Hepatocyte (in vitro differentiated cells): ENCODE data around the gene TCEA3.

Experiments
- CTCF ChIP-seq: fragments of 200-600 bp; sonication (generic); IDR thresholded peaks from 2 replicates; pipeline ENCODE4 v1.5.1; 2016; ENCODE audit warnings: antibody characterized with exemption, mild to moderate bottlenecking; ENCODE audit not compliant: poor library complexity
- EZH2 ChIP-seq: fragments of 200-600 bp; sonication (generic); IDR thresholded peaks from 2 replicates; pipeline ENCODE4 v1.6.1; 2016; ENCODE audit warnings: antibody characterized with exemption, mild to moderate bottlenecking, borderline replicate concordance

GRCh38 chr1:23473037-23473800, 48.7 kb upstream of the TCEA3 start:
- no peak for TF ChIP-seq CTCF
- TF ChIP-seq EZH2, result no peak
